Naive B cell (primary cell): ENCODE data around the gene WDPCP. TPM values are rescaled to one million over a fixed set of nuclear protein-coding genes. Genes with fewer than 3 reads are reported as not detected.

ENCODE experiments used
- polyA plus RNA-seq, 6 donors: library from polyadenylated mRNA; unstranded; fragments of 300-500 nt; fragmentation: Illumina TruSeq; gene quantifications; one replicate each; pipeline ENCODE4 v1.2.3, GENCODE V29; 2021; ENCODE audit warnings: low read depth in 6 of 6

The WDPCP gene
- polyA plus RNA-seq, 6 donors from 2014 or later = 3.8 to 8.5 (median 5.9) TPM

Other genes with a start within 250 kb of the WDPCP start
- 100 to 1,000 TPM; 203 to 322 (median 271) TPM for gene MDH1, start 486 bp upstream of the WDPCP start, polyA plus RNA-seq